HEK293 (cell line): ENCODE results near the gene CCBE1.

Source experiments
- CTCF ChIA-PET: fragments of 350-600 bp; formaldehyde crosslinking; extraction: SDS; loops from one replicate; lab custom pipeline; 2021; ENCODE audit warnings: antibody characterized with exemption; lab: Yijun Ruan, JAX
- POLR2A ChIA-PET: fragments of 300-600 bp; formaldehyde crosslinking; extraction: SDS; loops from one replicate; lab custom pipeline; 2020; ENCODE audit warnings: antibody characterized with exemption, inconsistent platforms; lab: Yijun Ruan, JAX
- H3K27ac ChIP-seq: fragments of 200-500 bp; sonication (Bioruptor generic); 2 replicates; pipeline ENCODE4 v1.5.1; 2014; ENCODE audit warnings: low read depth, low read length, control low read depth, inconsistent platforms; ENCODE audit errors: extremely low read depth
- H3K36me3 ChIP-seq, 2 experiments: fragments of 200-500 bp in 1 of 2; sonication (Bioruptor generic) in 1 of 2; 1 replicate in 1 of 2; 2 replicates in 1 of 2; pipeline ENCODE4 v1.5.1; 2014 to 2017; ENCODE audit warnings: inconsistent platforms in 2 of 2, low read length in 2 of 2; ENCODE audit not compliant: control insufficient read depth in 2 of 2, insufficient read depth in 1 of 2
- H3K4me1 ChIP-seq: fragments of 200-500 bp; sonication (Bioruptor generic); 2 replicates; pipeline ENCODE4 v1.5.1; 2014; ENCODE audit warnings: mild to moderate bottlenecking, low read length, inconsistent platforms; ENCODE audit not compliant: control insufficient read depth, insufficient read depth
- H3K4me3 ChIP-seq: 2 replicates; pipeline ENCODE4 v1.5.1; 2011; ENCODE audit warnings: low read depth, mild to moderate bottlenecking, control low read depth, low read length, moderate library complexity
- H3K9me3 ChIP-seq: fragments of 200-500 bp; sonication (Bioruptor generic); 2 replicates; pipeline ENCODE4 v1.5.1; 2014; ENCODE audit warnings: low read depth, low read length, inconsistent platforms; ENCODE audit not compliant: control insufficient read depth, insufficient read depth
- AEBP2 ChIP-seq: fragments of 450-650 bp; formaldehyde crosslinking; IDR thresholded peaks from 2 replicates; pipeline ENCODE4 v1.5.1; 2016; ENCODE audit warnings: missing biosample characterization, missing genetic modification characterization, borderline replicate concordance
- BCL11A ChIP-seq: fragments of 450-650 bp; formaldehyde crosslinking; IDR thresholded peaks from 2 replicates; pipeline ENCODE4 v1.5.1; 2016; ENCODE audit warnings: low read depth, missing biosample characterization, missing genetic modification characterization
- EGR2 ChIP-seq: fragments of 450-650 bp; formaldehyde crosslinking; IDR thresholded peaks from 2 replicates; pipeline ENCODE4 v1.5.1; 2016; ENCODE audit warnings: low read depth, missing biosample characterization, missing genetic modification characterization
- GLIS2 ChIP-seq: fragments of 450-650 bp; formaldehyde crosslinking; IDR thresholded peaks from 2 replicates; pipeline ENCODE4 v1.5.1; 2016; ENCODE audit warnings: missing biosample characterization, missing genetic modification characterization
- HIC1 ChIP-seq: fragments of 450-650 bp; formaldehyde crosslinking; IDR thresholded peaks from 2 replicates; pipeline ENCODE4 v1.5.1; 2016; ENCODE audit warnings: missing biosample characterization, missing genetic modification characterization
- TCF7L2 ChIP-seq: IDR thresholded peaks from 2 replicates; pipeline ENCODE4 v1.6.1; 2011; ENCODE audit warnings: low read depth, mild to moderate bottlenecking, inconsistent platforms, low read length, moderate library complexity, borderline replicate concordance
- TSHZ1 ChIP-seq: fragments of 450-650 bp; formaldehyde crosslinking; IDR thresholded peaks from 2 replicates; pipeline ENCODE4 v1.5.1; 2016; ENCODE audit warnings: missing biosample characterization, missing genetic modification characterization, borderline replicate concordance
- YY1 ChIP-seq: fragments of 450-650 bp; formaldehyde crosslinking; IDR thresholded peaks from 2 replicates; pipeline ENCODE4 v1.5.1; 2018; ENCODE audit warnings: missing biosample characterization, missing genetic modification characterization
- ZBTB26 ChIP-seq: fragments of 450-650 bp; formaldehyde crosslinking; optimal IDR thresholded peaks from 2 replicates; pipeline ENCODE3; 2016; ENCODE audit warnings: missing biosample characterization, mild to moderate bottlenecking, missing genetic modification characterization
- ZBTB48 ChIP-seq: fragments of 450-650 bp; formaldehyde crosslinking; IDR thresholded peaks from 2 replicates; pipeline ENCODE4 v1.5.1; 2016; ENCODE audit warnings: missing biosample characterization, missing genetic modification characterization
- ZNF335 ChIP-seq: fragments of 450-650 bp; formaldehyde crosslinking; conservative IDR thresholded peaks from 2 replicates; pipeline ENCODE4 v1.5.1; 2016; ENCODE audit warnings: missing biosample characterization, missing genetic modification characterization
- ZNF341 ChIP-seq: fragments of 450-650 bp; formaldehyde crosslinking; IDR thresholded peaks from 2 replicates; pipeline ENCODE4; 2016; ENCODE audit warnings: low read depth, missing biosample characterization, missing genetic modification characterization
- ZNF350 ChIP-seq: fragments of 450-650 bp; formaldehyde crosslinking; IDR thresholded peaks from 2 replicates; pipeline ENCODE4 v1.5.0; 2017; ENCODE audit warnings: missing biosample characterization, mild to moderate bottlenecking, missing genetic modification characterization
- ZNF398 ChIP-seq: fragments of 450-650 bp; formaldehyde crosslinking; IDR thresholded peaks from 2 replicates; pipeline ENCODE4 v1.5.1; 2017; ENCODE audit warnings: missing biosample characterization, missing genetic modification characterization
- ZNF423 ChIP-seq: fragments of 450-650 bp; formaldehyde crosslinking; IDR thresholded peaks from 2 replicates; pipeline ENCODE4 v1.5.1; 2016; ENCODE audit warnings: missing biosample characterization, missing genetic modification characterization
- ZNF529 ChIP-seq: fragments of 450-650 bp; formaldehyde crosslinking; IDR thresholded peaks from 2 replicates; pipeline ENCODE4 v1.5.1; 2017; ENCODE audit warnings: missing genetic modification characterization, missing biosample characterization; ENCODE audit not compliant: insufficient replicate concordance
- ZNF558 ChIP-seq: fragments of 450-650 bp; formaldehyde crosslinking; IDR thresholded peaks from 2 replicates; pipeline ENCODE4 v1.5.1; 2016; ENCODE audit warnings: missing biosample characterization, missing genetic modification characterization
- ZNF580 ChIP-seq: fragments of 450-650 bp; formaldehyde crosslinking; IDR thresholded peaks from 2 replicates; pipeline ENCODE4 v1.5.1; 2016; ENCODE audit warnings: missing biosample characterization, missing genetic modification characterization
- ZNF621 ChIP-seq: fragments of 450-650 bp; formaldehyde crosslinking; IDR thresholded peaks from 2 replicates; pipeline ENCODE4 v1.5.1; 2017; ENCODE audit warnings: missing biosample characterization, missing genetic modification characterization
- ZNF701 ChIP-seq: fragments of 450-650 bp; formaldehyde crosslinking; IDR thresholded peaks from 2 replicates; pipeline ENCODE4 v1.5.1; 2016; ENCODE audit warnings: missing biosample characterization, missing genetic modification characterization
- ZNF830 ChIP-seq: fragments of 450-650 bp; IDR thresholded peaks from 2 replicates; pipeline ENCODE4 v1.5.0; 2018; ENCODE audit warnings: missing biosample characterization, missing genetic modification characterization, low read depth, mild to moderate bottlenecking, moderate library complexity
- ZXDB ChIP-seq: fragments of 450-650 bp; formaldehyde crosslinking; IDR thresholded peaks from 2 replicates; pipeline ENCODE4 v1.5.1; 2016; ENCODE audit warnings: missing biosample characterization, missing genetic modification characterization

The CCBE1 gene

GRCh38 chr18:59696311-59697235 lies 650 bp downstream of the CCBE1 start:
- ChIA-PET CTCF (interaction anchor here (0.6 to 4.6 kb wide), 83 partner anchors 10 to 1840 kb away, joined by 3 to 64 read pairs (median 4); partner anchors contain the start of gene CPLX4), POLR2A (interaction anchor here (0.6 to 2.1 kb wide), 11 partner anchors 22 to 237 kb away, joined by 3 to 9 read pairs (median 4); partner anchors contain the start of gene PMAIP1)
- no peaks in the 10 kb centered on the region for H3K9me3 ChIP-seq
- H3K4me3 ChIP-seq, result peak overlapping the region; percentile 63
- no peaks in the 10 kb centered on the region for H3K36me3 ChIP-seq
- H3K27ac ChIP-seq, result peak overlapping the region; percentile 64; the same call in 1 of the 2 replicates
- H3K4me1 ChIP-seq, result peaks cover 9% of the 10 kb centered on the region; the same call in 1 of the 2 replicates
- TF ChIP-seq ZNF398 (tag by site-specific recombination), result 0 out of 2 replicates have a peak, but pooled peaks have one; percentile 27
- no peak for TF ChIP-seq ZNF580 (tag by site-specific recombination)
- TF ChIP-seq YY1 (tag by site-specific recombination), result no peak
- TF ChIP-seq ZXDB (tag by site-specific recombination), result no peak
- TF ChIP-seq ZNF830 (tag by site-specific recombination), result no peak
- TF ChIP-seq BCL11A (tag by site-specific recombination), result no peak
- peak; percentile 76 for TF ChIP-seq ZNF335 (tag by site-specific recombination)
- TF ChIP-seq ZNF558 (tag by site-specific recombination), result no peak
- peak; percentile 51 for TF ChIP-seq ZBTB48
- TF ChIP-seq ZNF350, result no peak
- no peak for TF ChIP-seq TSHZ1
- TF ChIP-seq ZNF341, result no peak
- no peak for TF ChIP-seq ZNF701
- no peak for TF ChIP-seq ZNF621 (tag by site-specific recombination)
- peak; percentile 81 for TF ChIP-seq ZBTB26 (tag by site-specific recombination)
- TF ChIP-seq TCF7L2, result no peak
- TF ChIP-seq ZNF529, result no peak
- TF ChIP-seq GLIS2 (tag by site-specific recombination), result peak; percentile 88
- TF ChIP-seq EGR2 (tag by site-specific recombination), result peak; percentile 13; the same call in 1 of the 2 replicates
- TF ChIP-seq HIC1 (tag by site-specific recombination), result peak; percentile 78; the same call in 1 of the 2 replicates
- TF ChIP-seq AEBP2 (tag by site-specific recombination), result no peak
- no peak for TF ChIP-seq ZNF423
